ENCODE results near the gene TMEM259. TPM values are rescaled to one million over a fixed set of nuclear protein-coding genes. Genes with fewer than 3 reads are reported as not detected.

Gene TMEM259
- total and polyA plus RNA-seq, 2 of the 13 experiments (the other 11 are each of a cell fraction or from before 2014, with no cell fraction given) = 64.7 to 164 TPM

DNA sequence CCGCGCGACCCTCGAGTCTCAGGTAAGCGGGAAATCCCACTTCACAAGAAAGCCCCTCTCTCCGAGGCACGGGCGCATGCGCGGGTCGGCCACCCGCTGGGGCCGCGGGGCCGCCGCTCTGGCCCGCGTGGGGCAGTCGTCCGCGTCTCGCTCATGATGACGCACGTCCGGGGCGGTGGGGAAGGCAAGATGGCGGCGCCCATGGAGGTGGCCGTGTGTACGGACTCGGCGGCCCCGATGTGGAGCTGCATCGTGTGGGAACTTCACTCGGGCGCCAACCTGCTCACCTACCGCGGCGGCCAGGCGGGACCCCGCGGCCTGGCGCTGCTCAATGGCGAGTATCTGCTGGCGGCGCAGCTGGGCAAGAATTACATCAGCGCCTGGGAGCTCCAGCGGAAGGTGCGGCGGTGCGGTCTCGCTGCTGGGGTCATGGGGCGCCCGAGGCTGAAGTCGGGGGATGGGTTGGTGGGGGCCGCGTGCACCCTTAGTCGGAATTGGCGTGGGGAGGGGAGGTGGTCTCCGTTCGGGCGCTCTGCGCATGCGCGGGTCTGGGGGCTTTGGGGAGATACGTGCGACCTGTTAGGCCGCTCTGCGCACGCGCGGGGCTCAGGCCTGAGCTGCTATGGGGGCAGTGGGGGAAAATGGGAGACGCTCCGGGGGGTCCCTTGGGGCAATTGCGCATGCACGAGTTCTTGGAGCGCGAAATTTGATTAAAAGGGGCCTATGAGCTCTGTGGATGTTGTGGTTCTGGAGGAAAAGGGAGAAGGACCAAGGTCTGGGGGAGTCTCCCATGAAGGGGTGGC lies 36.6 kb downstream of the TMEM259 start, which contains the start of gene WDR18 (continued):
- TF ChIP-seq, protein P1, sequence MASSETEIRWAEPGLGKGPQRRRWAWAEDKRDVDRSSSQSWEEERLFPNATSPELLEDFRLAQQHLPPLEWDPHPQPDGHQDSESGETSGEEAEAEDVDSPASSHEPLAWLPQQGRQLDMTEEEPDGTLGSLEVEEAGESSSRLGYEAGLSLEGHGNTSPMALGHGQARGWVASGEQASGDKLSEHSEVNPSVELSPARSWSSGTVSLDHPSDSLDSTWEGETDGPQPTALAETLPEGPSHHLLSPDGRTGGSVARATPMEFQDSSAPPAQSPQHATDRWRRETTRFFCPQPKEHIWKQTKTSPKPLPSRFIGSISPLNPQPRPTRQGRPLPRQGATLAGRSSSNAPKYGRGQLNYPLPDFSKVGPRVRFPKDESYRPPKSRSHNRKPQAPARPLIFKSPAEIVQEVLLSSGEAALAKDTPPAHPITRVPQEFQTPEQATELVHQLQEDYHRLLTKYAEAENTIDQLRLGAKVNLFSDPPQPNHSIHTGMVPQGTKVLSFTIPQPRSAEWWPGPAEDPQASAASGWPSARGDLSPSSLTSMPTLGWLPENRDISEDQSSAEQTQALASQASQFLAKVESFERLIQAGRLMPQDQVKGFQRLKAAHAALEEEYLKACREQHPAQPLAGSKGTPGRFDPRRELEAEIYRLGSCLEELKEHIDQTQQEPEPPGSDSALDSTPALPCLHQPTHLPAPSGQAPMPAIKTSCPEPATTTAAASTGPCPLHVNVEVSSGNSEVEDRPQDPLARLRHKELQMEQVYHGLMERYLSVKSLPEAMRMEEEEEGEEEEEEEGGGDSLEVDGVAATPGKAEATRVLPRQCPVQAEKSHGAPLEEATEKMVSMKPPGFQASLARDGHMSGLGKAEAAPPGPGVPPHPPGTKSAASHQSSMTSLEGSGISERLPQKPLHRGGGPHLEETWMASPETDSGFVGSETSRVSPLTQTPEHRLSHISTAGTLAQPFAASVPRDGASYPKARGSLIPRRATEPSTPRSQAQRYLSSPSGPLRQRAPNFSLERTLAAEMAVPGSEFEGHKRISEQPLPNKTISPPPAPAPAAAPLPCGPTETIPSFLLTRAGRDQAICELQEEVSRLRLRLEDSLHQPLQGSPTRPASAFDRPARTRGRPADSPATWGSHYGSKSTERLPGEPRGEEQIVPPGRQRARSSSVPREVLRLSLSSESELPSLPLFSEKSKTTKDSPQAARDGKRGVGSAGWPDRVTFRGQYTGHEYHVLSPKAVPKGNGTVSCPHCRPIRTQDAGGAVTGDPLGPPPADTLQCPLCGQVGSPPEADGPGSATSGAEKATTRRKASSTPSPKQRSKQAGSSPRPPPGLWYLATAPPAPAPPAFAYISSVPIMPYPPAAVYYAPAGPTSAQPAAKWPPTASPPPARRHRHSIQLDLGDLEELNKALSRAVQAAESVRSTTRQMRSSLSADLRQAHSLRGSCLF (CRISPR knock-in tag; IDR thresholded peaks at IDR 0.05; ENCODE audit: borderline replicate concordance) = no peak
- TF ChIP-seq ZNF629 (CRISPR knock-in tag; conservative IDR thresholded peaks at IDR 0.05) (no peak), RARG (CRISPR knock-in tag; IDR thresholded peaks at IDR 0.05; ENCODE audit: low read depth) (no peak), ZNF318 (CRISPR knock-in tag; IDR thresholded peaks at IDR 0.05) (no peak), ZNF737 (CRISPR knock-in tag; IDR thresholded peaks at IDR 0.05; ENCODE audit: borderline replicate concordance) (no peak), ZNF331 (CRISPR knock-in tag; IDR thresholded peaks at IDR 0.05) (peak; percentile 66; the same call in 1 of the 2 replicates), MBNL3 (CRISPR knock-in tag; conservative IDR thresholded peaks at IDR 0.05) (no peak), ZNF720 (CRISPR knock-in tag; IDR thresholded peaks at IDR 0.05) (no peak), HIC2 (CRISPR knock-in tag; IDR thresholded peaks at IDR 0.05; ENCODE audit: low read depth) (peak; percentile 25; the same call in 1 of the 2 replicates)
- TF ChIP-seq, protein P2, sequence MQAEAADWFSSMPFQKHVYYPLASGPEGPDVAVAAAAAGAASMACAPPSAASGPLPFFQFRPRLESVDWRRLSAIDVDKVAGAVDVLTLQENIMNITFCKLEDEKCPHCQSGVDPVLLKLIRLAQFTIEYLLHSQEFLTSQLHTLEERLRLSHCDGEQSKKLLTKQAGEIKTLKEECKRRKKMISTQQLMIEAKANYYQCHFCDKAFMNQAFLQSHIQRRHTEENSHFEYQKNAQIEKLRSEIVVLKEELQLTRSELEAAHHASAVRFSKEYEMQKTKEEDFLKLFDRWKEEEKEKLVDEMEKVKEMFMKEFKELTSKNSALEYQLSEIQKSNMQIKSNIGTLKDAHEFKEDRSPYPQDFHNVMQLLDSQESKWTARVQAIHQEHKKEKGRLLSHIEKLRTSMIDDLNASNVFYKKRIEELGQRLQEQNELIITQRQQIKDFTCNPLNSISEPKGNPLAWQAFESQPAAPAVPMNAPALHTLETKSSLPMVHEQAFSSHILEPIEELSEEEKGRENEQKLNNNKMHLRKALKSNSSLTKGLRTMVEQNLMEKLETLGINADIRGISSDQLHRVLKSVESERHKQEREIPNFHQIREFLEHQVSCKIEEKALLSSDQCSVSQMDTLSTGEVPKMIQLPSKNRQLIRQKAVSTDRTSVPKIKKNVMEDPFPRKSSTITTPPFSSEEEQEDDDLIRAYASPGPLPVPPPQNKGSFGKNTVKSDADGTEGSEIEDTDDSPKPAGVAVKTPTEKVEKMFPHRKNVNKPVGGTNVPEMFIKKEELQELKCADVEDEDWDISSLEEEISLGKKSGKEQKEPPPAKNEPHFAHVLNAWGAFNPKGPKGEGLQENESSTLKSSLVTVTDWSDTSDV (CRISPR knock-in tag; IDR thresholded peaks at IDR 0.05) = peak; percentile 76; the same call in 1 of the 2 replicates

Data from HepG2 (cell line).